Measurements from ENCODE around the gene PTEN.

GRCh38 chr10:87865241-87865881, 1.9 kb downstream of the PTEN start:
- no peak for TF ChIP-seq REST (IDR thresholded peaks at IDR 0.05; ENCODE audit: low read depth)
- TF ChIP-seq MAX (IDR thresholded peaks at IDR 0.05) = no peak
- no peak for TF ChIP-seq EP300 (IDR thresholded peaks at IDR 0.05; ENCODE audit: borderline replicate concordance)
- TF ChIP-seq CREB1 (IDR thresholded peaks at IDR 0.05; ENCODE audit: low read depth) = no peak
- TF ChIP-seq CEBPB (IDR thresholded peaks at IDR 0.05) = no peak
- TF ChIP-seq ZBTB7A (IDR thresholded peaks at IDR 0.05; ENCODE audit: low read depth) = no peak
